Astrocyte of the cerebellum (primary cell): ENCODE results near the gene SGTB.
"Not testable (repeated sequence)": the region's sequence is repeated elsewhere in the genome, so short reads cannot be mapped to it uniquely, and the experiment has no call there.

ENCODE experiments used
- DNase-seq: peaks from one replicate; pipeline ENCODE4 v3.0.0-alpha.2; 2011; ENCODE audit warnings: low read depth
- H3K4me3 ChIP-seq: 2 replicates; pipeline ENCODE4 v1.5.1; 2011; ENCODE audit warnings: mild to moderate bottlenecking, low read depth, low read length, moderate library complexity
- CTCF ChIP-seq: IDR thresholded peaks from 2 replicates; pipeline ENCODE4 v1.5.1; 2012; ENCODE audit warnings: low read length, low read depth, moderate library complexity, mild to moderate bottlenecking; ENCODE audit errors: missing control alignments
- in situ Hi-C: cut with HindIII; loops from 2 replicates; pipeline ENCODE4 v1.10.0; 2017; ENCODE audit warnings: low sequenced_read_pairs

SGTB gene

DNA sequence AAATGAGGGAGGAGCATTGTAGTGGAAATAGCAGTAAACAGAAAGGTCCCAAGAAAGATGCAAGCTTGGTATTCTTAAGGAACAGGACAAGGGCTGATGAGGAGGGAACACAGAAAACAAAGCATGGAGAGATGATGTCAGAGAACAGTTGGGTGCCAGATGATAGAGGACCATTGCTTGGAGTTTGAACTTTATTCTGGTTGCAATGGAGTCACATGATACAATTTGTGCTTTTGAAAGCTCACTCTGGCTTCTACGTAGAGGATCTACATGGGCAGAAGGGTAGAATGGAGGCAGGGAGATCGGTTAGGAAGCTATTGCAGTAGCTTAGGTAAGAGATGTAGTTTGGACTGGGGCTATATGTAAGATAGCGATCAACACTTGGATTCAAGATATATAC is 39.8 kb downstream of the SGTB start:
- in situ Hi-C loops = loop anchor here (5.0 kb wide), 1 partner anchor 55 kb away; the partner anchor contains the start of genes SHLD3 and TRAPPC13
- H3K4me3 ChIP-seq = no peak overlapping the region
- DNase-seq = no peak
- TF ChIP-seq CTCF = no peak

DNA sequence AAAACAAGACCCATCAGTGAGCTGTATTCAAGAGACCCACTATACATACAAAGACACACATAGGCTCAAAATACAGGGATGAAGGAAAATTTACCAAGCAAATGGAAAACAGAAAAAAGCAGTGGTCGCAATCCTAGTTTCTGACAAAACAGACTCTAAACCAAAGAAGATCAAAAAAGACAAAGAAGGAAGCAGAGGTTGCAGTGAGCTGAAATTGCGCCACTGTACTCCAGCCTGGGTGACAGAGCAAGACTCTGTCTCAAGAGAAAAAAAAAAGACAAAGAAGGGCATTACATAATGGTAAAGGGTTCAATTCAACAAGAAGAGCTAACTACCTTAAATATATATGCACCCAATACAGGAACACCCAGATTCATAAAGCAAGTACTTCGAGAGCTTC is 45.9 kb downstream of the SGTB start:
- DNase-seq, in situ Hi-C loops, H3K4me3 ChIP-seq: not testable (repeated sequence)

- no peak overlapping the region for H3K4me3 ChIP-seq
- DNase-seq = no peak
- TF ChIP-seq CTCF = no peak
- in situ Hi-C loops = no loop called here
Observed at GRCh38 chr5:65674749-65675148, 47.2 kb downstream of the SGTB start.

GRCh38 chr5:65672796-65673195 is 49.1 kb downstream of the SGTB start:
- no peak for DNase-seq
- in situ Hi-C loops = no loop called here
- no peak for TF ChIP-seq CTCF
- no peak overlapping the region for H3K4me3 ChIP-seq

- no peak for DNase-seq
- TF ChIP-seq CTCF = no peak
- in situ Hi-C loops = no loop called here
- H3K4me3 ChIP-seq = no peak overlapping the region
Observed at GRCh38 chr5:65668696-65669095, 53.2 kb downstream of the SGTB start.

GRCh38 chr5:65663804-65664521 is 57.9 kb downstream of the SGTB start:
- H3K4me3 ChIP-seq = no peak overlapping the region
- DNase-seq = no peak
- in situ Hi-C loops = no loop called here
- TF ChIP-seq CTCF = peak; percentile 53

DNA sequence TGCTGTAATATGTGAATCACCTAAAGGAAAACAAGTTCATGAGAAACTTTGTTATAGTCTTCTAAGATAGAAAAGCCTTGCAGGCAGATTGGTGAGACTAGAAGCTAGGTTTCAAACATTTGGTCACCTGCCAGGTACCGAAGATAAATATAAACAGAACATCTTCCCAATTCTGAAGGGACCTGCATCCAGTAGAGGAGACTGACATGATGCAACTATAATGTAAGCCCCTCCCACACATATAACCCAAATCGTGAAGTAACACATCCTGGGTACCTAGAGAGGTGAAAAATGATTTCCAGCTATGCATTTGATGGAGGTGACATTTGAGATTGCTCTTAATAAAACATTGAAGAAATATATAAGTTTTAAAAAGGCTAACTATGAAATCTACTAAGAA is 67.2 kb downstream of the SGTB start:
- TF ChIP-seq CTCF = no peak
- in situ Hi-C loops = no loop called here
- no peak overlapping the region for H3K4me3 ChIP-seq
- no peak for DNase-seq
